ENCODE data around the gene KIF21A.

The KIF21A gene

GRCh38 chr12:39278426-39278825 lies 164.5 kb downstream of the KIF21A start:
- no peak for DNase-seq (ENCODE audit: low read depth in 2 of 3, low spot score in 1 of 3)

DNA sequence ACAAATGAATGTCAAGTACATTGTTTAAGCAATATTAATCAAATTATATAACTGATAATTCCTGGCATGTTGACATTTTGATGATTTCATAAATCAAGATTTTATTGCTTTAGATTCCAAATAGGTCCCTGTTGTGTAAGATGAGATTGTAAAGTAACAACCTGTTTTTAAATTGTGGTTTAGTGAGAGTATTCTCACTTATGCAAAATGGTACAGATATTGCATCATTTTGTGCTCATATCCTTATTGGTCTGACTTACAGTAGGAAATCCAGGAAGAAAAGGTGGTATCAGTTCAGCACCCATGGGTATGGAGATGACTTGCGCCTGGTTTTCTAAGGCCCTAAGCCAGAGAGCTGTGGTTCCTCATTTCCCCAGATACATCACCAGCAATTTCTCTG lies 165.5 kb downstream of the KIF21A start:
- DNase-seq (ENCODE audit: low read depth in 2 of 3, low spot score in 1 of 3) = no peak

GRCh38 chr12:39275846-39276245 lies 167.1 kb downstream of the KIF21A start:
- no peak for DNase-seq (ENCODE audit: low read depth in 2 of 3, low spot score in 1 of 3)

DNA sequence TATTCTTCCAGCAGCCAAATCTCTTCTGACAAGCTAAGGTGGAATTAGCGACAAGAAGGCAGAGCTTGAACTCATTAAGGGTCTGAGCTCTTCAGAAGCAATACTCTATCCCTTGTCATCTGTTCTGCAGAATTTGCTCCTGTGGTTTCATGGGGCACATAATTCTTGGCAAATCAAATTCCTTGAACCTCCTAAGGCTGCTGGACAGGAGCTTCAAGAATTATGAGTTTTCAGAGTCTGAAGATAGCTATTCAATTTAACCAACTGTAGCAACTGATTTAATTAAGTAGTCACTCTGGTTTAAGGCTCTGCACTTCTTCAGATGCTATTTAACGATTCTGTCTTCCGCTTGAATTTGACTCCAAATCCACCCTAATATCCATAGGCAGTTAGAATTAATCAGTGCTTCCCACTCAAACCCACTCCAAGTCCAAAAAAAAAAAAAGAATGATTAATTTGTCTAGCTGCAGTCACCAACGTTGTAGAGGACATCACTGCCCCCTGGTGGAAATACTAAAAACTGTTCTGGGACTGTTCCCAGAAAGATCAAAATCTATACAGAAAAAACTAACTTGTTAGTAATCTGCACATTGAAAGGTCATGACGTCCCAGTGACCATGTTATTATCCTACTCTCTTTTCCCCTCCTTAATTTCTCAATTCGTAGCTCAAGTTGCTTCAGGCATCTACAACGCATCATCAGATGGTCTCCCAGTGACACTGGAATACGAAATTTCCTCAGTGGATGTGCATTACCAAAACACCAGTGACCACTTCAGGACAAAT lies 169.9 kb downstream of the KIF21A start:
- DNase-seq (ENCODE audit: low read depth in 2 of 3, low spot score in 1 of 3) = peak in 2 of 3 donors; percentile 16 to 37

- no peak for DNase-seq (ENCODE audit: low read depth in 2 of 3, low spot score in 1 of 3)
Observed at GRCh38 chr12:39269492-39269891, 173.4 kb downstream of the KIF21A start.

- DNase-seq (ENCODE audit: low read depth in 2 of 3, low spot score in 1 of 3) = no peak
Observed at GRCh38 chr12:39267886-39268285, 175.0 kb downstream of the KIF21A start.

DNA sequence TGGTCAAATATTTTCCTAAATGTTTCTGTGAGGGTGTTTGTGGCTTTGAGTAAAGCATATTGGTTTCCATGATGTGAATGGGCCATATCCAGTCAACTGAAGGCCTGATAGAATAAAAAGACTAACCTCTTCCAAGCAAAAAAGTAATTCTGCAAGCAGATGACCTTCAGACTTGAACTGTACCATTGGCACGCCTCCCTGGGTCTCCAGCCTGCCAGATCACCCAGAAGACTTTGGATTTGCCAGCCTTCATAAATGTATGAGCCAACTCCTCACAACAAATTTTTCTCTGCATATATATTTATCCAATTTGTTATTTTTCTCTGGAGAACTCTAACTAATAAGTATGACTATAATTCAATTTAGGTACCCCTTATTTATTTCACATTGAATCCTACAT lies 190.3 kb downstream of the KIF21A start:
- no peak for DNase-seq (ENCODE audit: low read depth in 2 of 3, low spot score in 1 of 3)

Data from stimulated activated CD4-positive, alpha-beta T cell treated with anti-CD3 and anti-CD28 coated beads, Interleukin-12 subunit alpha, Interleukin-12 subunit beta, amount 100 ng/mL, for 48 hours (primary cell).